ENCODE results near the gene FLNB. TPM values are rescaled to one million over a fixed set of nuclear protein-coding genes. Genes with fewer than 3 reads are reported as not detected.
A peak's percentile ranks its signal among the peaks of the same experiment; 100 is the strongest.

The FLNB gene
- total and polyA plus RNA-seq, 10 of the 15 experiments (the other 5 are each of a cell fraction or from before 2014, with no cell fraction given): 13.6 to 51.8 (median 26.4) TPM

GRCh38 chr3:58074116-58074715 lies 66.0 kb downstream of the FLNB start:
- Histone ChIP-seq H4K20me1 (ENCODE audit: control insufficient read depth, insufficient read depth) (no peaks in the 10 kb centered on the region), H3K4me2 (ENCODE audit: control insufficient read depth, insufficient read depth) (peak overlapping the region; percentile 77), H2AFZ (ENCODE audit: control insufficient read depth, low read depth, low read length) (peak overlapping the region; percentile 19), H3K4me3 (peak overlapping the region; percentile 45; the same call in 1 of the 2 replicates), H3K79me2 (ENCODE audit: control insufficient read depth, insufficient read depth, low read length) (no peaks in the 10 kb centered on the region), H3K36me3 (ENCODE audit: control insufficient read depth in 2 of 2, insufficient read depth in 2 of 2, low read length in 1 of 2) (peaks cover 0 to 3% of the 10 kb centered on the region in 2 experiments; a peak in 3 of 4 replicates), H3K9ac (ENCODE audit: control insufficient read depth, insufficient read depth, low read length) (peak overlapping the region; percentile 32), H3K9me3 (replicated peaks; ENCODE audit: control insufficient read depth, insufficient read depth, low read length) (no peaks in the 10 kb centered on the region), H3K27me3 (replicated peaks in 1 of 2; ENCODE audit: control insufficient read depth in 2 of 2, insufficient read depth in 2 of 2, low read length in 1 of 2) (no peaks in the 10 kb centered on the region), H3K27ac (ENCODE audit: control insufficient read depth, insufficient read depth) (peak overlapping the region; percentile 45), H3K4me1 (ENCODE audit: control insufficient read depth, insufficient read depth, low read length) (peaks cover 22% of the 10 kb centered on the region)
- DNase-seq (ENCODE audit: low read depth, low spot score) (no peak), FAIRE-seq (peak; percentile 54), ATAC-seq (peak; percentile 69)
- ChIA-PET RAD21 (ENCODE audit: unreplicated experiment) (interaction anchor here (0.5 to 4.8 kb wide), 15 partner anchors 11 to 1608 kb away, joined by 3 to 35 read pairs (median 6); partner anchors contain the start of genes ARHGEF3 and FLNB), SMC1A (ENCODE audit: uncharacterized antibody, unreplicated experiment) (interaction anchor here (0.7 to 3.8 kb wide), 19 partner anchors 10 to 677 kb away, joined by 3 to 33 read pairs (median 4); no protein-coding TSS in a partner anchor), CTCF (interaction anchor here (0.8 to 3.2 kb wide), 7 partner anchors 11 to 92 kb away, joined by 3 to 10 read pairs (median 5); no protein-coding TSS in a partner anchor), POLR2A (interaction anchor here (0.6 to 2.1 kb wide), 8 partner anchors 32 to 312 kb away, joined by 3 to 5 read pairs (median 4); partner anchors contain the start of gene FLNB)
- intact Hi-C loops (cut with micrococcal nuclease; ENCODE audit: unreplicated experiment) (loop anchor here (5.0 kb wide), 1 partner anchor 62 kb away; no protein-coding TSS in a partner anchor), in situ Hi-C loops (cut with MboI) (no loop called here)
- BruUV-seq (replicated peaks): no TSS peak
- WGBS (ENCODE audit: insufficient coverage, insufficient replicate concordance, low lambda C conversion rate, missing lambda C conversion rate): 24% methylated on average over 5 of the region's 5 CpGs
- TF ChIP-seq TBL1XR1 (IDR thresholded peaks at IDR 0.05; ENCODE audit: low read depth, low read length): no peak
- 0 out of 2 replicates have a peak, but pooled peaks have one; percentile 5 for TF ChIP-seq BCL11A (IDR thresholded peaks at IDR 0.05; ENCODE audit: low read depth, low read length)
- 0 out of 2 replicates have a peak, but pooled peaks have one; percentile 43 for TF ChIP-seq DPF2 (IDR thresholded peaks at IDR 0.05)
- TF ChIP-seq GATAD2B (conservative IDR thresholded peaks at IDR 0.05; ENCODE audit: low read depth): peak; percentile 21; the same call in 1 of the 2 replicates
- peak; percentile 47 for TF ChIP-seq MTA2 (IDR thresholded peaks at IDR 0.05; ENCODE audit: low read depth)
- TF ChIP-seq EED (IDR thresholded peaks at IDR 0.05; ENCODE audit: low read depth): peak; percentile 57; the same call in 1 of the 2 replicates
- peak; percentile 62; the same call in 1 of the 2 replicates for TF ChIP-seq ZNF217 (IDR thresholded peaks at IDR 0.05)
- TF ChIP-seq KAT2A (conservative IDR thresholded peaks at IDR 0.05; ENCODE audit: control insufficient read depth, low read depth, low read length): no peak
- peak; percentile 88 to 90 for TF ChIP-seq IKZF2 (IDR thresholded peaks at IDR 0.05)
- peak; percentile 40 for TF ChIP-seq SKIL (IDR thresholded peaks at IDR 0.05; ENCODE audit: low read depth, poor library complexity, severe bottlenecking)
- 0 out of 2 replicates have a peak, but pooled peaks have one; percentile 62 for TF ChIP-seq IRF4 (IDR thresholded peaks at IDR 0.05; ENCODE audit: low read depth, low read length)
- TF ChIP-seq RUNX3 (IDR thresholded peaks at IDR 0.05; ENCODE audit: low read length): peak; percentile 40
- 0 out of 2 replicates have a peak, but pooled peaks have one; percentile 30 for TF ChIP-seq CHD2 (IDR thresholded peaks at IDR 0.05; ENCODE audit: borderline replicate concordance, low read depth, low read length)
- TF ChIP-seq POLR2A (IDR thresholded peaks at IDR 0.05; ENCODE audit: low read depth, low read length): no peak
- no peak for TF ChIP-seq SUPT20H (IDR thresholded peaks at IDR 0.05; ENCODE audit: borderline replicate concordance, control insufficient read depth, low read depth, low read length)
- peak; percentile 95 for TF ChIP-seq SPI1 (IDR thresholded peaks at IDR 0.05; ENCODE audit: borderline replicate concordance, insufficient read depth, low read depth, low read length)
- TF ChIP-seq CREM (IDR thresholded peaks at IDR 0.05; ENCODE audit: low read depth): no peak
- peak; percentile 65 for TF ChIP-seq MEF2B (IDR thresholded peaks at IDR 0.05; ENCODE audit: partially characterized antibody, poor library complexity, severe bottlenecking)
- TF ChIP-seq HCFC1 (IDR thresholded peaks at IDR 0.05; ENCODE audit: low read length): no peak
- TF ChIP-seq RELB (IDR thresholded peaks at IDR 0.05; ENCODE audit: low read depth): peak; percentile 66; the same call in 1 of the 2 replicates
- TF ChIP-seq IKZF1 (conservative IDR thresholded peaks at IDR 0.05): peak; percentile 77
- TF ChIP-seq RCOR1 (conservative IDR thresholded peaks at IDR 0.05; ENCODE audit: low read depth, low read length): peak; percentile 44; the same call in 1 of the 2 replicates

All from GM12878 (cell line).